Brain microvascular endothelial cell (primary cell): ENCODE data around the gene TBATA.

ENCODE experiments used
- DNase-seq: peaks from one replicate; pipeline ENCODE4 v3.0.0-alpha.2; 2020
- H3K27ac ChIP-seq: fragments of 250-450 bp; sonication (Bioruptor Pico); 2 replicates; pipeline ENCODE4 v1.5.1; 2020; ENCODE audit warnings: mild to moderate bottlenecking, moderate library complexity
- H3K27me3 ChIP-seq: fragments of 250-450 bp; sonication (Bioruptor Pico); replicated peaks from 2 replicates; pipeline ENCODE4 v1.5.1; 2020; ENCODE audit warnings: mild to moderate bottlenecking
- H3K36me3 ChIP-seq: fragments of 250-450 bp; sonication (Bioruptor Pico); replicated peaks from 2 replicates; pipeline ENCODE4 v1.5.1; 2020; ENCODE audit warnings: mild to moderate bottlenecking
- H3K4me3 ChIP-seq: 2 replicates; pipeline ENCODE4 v1.5.1; 2011; ENCODE audit warnings: low read depth, mild to moderate bottlenecking, control low read depth, low read length, moderate library complexity
- in situ Hi-C: cut with HindIII; loops from 2 replicates; pipeline ENCODE4 v1.10.0; 2017; ENCODE audit warnings: low sequenced_read_pairs, low pct_ligation_motif_present
- TF ChIP-seq, protein P1 (sequence below): IDR thresholded peaks from 2 replicates; pipeline ENCODE4 v1.5.1; 2011; ENCODE audit warnings: low read depth, mild to moderate bottlenecking, moderate library complexity, low read length, control low read depth, inconsistent platforms; ENCODE audit errors: missing control alignments

The TBATA gene

DNA sequence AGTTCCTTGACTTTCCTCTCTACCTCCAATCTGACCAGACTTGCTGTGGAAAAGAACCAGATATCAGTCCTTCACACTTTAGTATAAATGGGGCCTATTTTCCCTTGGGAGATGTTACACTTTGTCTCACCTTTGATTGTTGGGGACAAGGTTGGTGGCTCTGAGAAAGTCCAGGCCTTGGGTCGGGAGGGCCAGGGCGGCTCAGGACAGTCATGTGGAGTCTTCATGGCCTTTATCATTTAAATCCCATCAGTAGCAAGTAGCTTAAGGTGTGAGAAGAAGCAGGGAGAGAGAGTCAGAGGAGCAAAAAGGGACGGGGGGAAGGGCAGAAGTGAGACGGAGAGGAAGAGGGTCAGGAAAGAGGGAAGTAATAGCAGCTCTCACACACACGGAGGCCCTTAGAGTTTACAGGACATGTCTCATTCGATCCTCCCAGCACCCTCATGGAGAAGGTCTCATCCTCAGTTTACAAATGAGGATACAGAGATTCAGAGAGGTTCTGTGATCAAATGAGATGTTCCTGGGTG, 40.5 kb downstream of the TBATA start:
- TF ChIP-seq, protein P1, sequence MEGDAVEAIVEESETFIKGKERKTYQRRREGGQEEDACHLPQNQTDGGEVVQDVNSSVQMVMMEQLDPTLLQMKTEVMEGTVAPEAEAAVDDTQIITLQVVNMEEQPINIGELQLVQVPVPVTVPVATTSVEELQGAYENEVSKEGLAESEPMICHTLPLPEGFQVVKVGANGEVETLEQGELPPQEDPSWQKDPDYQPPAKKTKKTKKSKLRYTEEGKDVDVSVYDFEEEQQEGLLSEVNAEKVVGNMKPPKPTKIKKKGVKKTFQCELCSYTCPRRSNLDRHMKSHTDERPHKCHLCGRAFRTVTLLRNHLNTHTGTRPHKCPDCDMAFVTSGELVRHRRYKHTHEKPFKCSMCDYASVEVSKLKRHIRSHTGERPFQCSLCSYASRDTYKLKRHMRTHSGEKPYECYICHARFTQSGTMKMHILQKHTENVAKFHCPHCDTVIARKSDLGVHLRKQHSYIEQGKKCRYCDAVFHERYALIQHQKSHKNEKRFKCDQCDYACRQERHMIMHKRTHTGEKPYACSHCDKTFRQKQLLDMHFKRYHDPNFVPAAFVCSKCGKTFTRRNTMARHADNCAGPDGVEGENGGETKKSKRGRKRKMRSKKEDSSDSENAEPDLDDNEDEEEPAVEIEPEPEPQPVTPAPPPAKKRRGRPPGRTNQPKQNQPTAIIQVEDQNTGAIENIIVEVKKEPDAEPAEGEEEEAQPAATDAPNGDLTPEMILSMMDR: no peak

DNA sequence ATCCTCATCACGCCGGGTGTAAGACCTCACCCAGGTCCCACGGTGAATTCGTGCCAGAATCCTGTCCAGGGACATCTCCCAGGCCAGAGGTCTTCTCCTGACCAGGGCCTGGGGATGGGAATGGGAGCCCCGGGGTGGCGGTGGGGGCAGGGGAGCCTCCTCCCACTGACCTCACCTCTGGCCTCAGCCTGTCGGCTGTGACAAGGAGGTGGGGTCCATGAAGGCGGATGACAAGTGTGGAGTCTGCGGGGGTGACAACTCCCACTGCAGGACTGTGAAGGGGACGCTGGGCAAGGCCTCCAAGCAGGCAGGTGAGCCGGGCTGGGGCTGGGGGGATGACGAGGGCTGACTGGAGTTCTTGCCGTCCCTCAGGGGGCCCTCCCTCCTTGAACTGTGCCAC, 41.3 kb downstream of the TBATA start:
- H3K4me3 ChIP-seq: no peak overlapping the region
- no peak overlapping the region for H3K27ac ChIP-seq
- TF ChIP-seq, protein P1: no peak
- no peaks in the 10 kb centered on the region for H3K36me3 ChIP-seq
- no peak for DNase-seq
- no peaks in the 10 kb centered on the region for H3K27me3 ChIP-seq
- in situ Hi-C loops: no loop called here

More for the DNA sequence above, 40.5 kb downstream of the TBATA start:
- no peak for DNase-seq
- in situ Hi-C loops: no loop called here
- H3K27ac ChIP-seq: no peak overlapping the region
- H3K4me3 ChIP-seq: no peak overlapping the region
- no peaks in the 10 kb centered on the region for H3K36me3 ChIP-seq
- H3K27me3 ChIP-seq: no peaks in the 10 kb centered on the region

DNA sequence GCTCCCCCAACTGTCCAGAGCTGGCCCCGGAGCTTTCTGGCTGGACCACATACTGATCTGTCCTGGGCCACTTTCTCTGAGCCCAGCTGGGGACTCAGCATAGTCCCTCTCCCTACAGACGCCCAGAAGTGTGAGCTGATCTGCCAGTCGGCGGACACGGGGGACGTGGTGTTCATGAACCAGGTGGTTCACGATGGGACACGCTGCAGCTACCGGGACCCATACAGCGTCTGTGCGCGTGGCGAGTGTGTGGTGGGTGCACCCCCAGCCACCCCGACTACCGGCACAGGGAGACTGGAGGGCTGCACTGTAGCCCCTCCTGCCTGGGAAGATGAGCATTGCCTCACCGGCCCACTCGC, 41.8 kb downstream of the TBATA start:
- no peak overlapping the region for H3K27ac ChIP-seq
- TF ChIP-seq, protein P1: no peak
- in situ Hi-C loops: no loop called here
- DNase-seq: no peak
- no peaks in the 10 kb centered on the region for H3K27me3 ChIP-seq
- no peaks in the 10 kb centered on the region for H3K36me3 ChIP-seq
- no peak overlapping the region for H3K4me3 ChIP-seq

DNA sequence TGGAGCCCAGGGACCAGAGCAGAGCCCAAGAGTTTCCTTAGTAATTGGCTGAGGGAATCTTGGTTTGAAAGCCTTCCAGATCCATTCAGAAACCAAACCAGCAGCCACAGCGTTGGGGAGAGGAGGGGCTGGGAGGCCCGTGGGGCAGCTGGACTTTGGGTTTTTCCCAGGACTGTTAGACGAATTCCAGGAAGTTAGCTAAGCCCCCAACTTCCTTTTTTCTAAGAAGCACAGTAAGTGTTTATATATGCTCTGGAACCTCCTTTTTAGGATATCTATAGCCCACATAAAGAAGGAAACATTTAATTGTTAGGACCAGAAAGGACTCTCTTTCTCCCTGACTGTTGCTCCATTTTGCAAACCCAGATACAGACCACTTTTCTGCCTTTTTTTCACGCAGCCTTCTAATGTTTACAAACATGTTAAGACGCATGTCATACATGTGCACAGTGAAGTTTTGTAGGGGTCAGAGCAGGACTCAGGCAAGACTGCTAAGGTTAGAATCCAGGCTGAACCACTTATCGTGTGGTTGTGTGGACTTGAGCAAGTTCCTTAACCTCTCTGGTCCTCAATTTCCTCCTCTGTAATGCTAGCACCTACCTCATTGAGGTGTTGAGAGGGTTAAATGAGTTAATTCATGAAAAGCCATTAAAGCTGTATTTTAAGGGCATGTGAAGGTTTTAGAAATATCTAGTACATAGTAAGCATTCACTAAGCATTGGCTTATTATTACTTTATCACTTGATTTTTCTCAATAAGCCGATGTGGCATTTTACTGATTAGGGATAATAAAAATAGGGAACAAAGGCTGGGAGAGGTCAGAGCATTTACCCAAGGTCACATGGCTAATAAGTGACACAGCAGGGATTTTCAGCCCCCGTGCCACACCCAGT, 42.4 kb downstream of the TBATA start:
- Histone ChIP-seq H3K4me3 (no peak overlapping the region), H3K27me3 (no peaks in the 10 kb centered on the region), H3K36me3 (no peaks in the 10 kb centered on the region), H3K27ac (no peak overlapping the region)
- TF ChIP-seq, protein P1: no peak
- in situ Hi-C loops: no loop called here
- DNase-seq: peak; percentile 29

DNA sequence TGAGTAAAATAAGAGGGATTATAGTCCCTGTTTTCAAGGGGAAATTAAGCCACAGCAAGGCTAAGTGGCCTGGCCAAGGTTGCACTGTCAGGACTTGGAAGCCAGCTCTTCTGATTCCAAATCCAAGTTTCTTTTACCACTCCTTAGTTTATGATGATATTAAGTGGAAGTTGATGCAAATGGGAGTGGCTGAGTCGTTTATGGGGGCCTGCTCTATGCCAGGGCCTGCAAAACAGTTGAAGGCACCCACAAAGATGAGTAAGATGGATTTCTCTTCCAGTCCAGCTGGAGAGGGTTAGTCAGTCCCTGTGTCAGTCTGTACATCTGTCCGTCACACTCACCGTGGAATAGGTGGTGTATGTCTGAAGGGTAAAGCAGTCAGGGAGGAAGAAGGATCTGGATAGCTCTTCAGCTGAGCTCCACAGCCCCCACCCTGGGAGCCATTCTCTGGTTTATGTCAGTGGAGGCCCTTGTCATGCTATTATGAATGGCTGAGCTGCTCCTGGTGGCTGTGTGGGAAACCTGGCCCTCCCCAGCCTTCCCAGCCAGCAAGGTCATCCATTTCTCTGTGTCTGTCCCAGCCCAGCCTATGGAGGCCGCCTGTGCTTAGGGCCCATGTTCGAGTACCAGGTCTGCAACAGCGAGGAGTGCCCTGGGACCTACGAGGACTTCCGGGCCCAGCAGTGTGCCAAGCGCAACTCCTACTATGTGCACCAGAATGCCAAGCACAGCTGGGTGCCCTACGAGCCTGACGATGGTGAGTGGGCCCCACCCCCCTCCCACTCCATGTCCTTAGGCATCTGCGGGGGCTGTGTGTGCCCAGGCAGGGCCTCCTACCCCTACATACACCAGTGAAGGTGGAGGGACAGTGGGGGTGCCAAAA, 44.5 kb downstream of the TBATA start:
- no peaks in the 10 kb centered on the region for H3K36me3 ChIP-seq
- TF ChIP-seq, protein P1: no peak
- DNase-seq: no peak

More for the DNA sequence above, 44.5 kb downstream of the TBATA start:
- Histone ChIP-seq H3K27me3 (peaks cover 2% of the 10 kb centered on the region), H3K4me3 (no peak overlapping the region), H3K27ac (no peak overlapping the region)
- in situ Hi-C loops: no loop called here
